ENCODE results near the gene SLC66A3.
A peak's percentile ranks its signal among the peaks of the same experiment; 100 is the strongest.

SLC66A3 gene

GRCh38 chr2:11155381-11156035 is at the start of gene SLC66A3:
TSS of gene SLC66A3 (plus strand) at chr2:11155467. CDS start at chr2:11155547, 80 bp downstream.
- DNase-seq (ENCODE audit: low read depth) = no peak

DNA sequence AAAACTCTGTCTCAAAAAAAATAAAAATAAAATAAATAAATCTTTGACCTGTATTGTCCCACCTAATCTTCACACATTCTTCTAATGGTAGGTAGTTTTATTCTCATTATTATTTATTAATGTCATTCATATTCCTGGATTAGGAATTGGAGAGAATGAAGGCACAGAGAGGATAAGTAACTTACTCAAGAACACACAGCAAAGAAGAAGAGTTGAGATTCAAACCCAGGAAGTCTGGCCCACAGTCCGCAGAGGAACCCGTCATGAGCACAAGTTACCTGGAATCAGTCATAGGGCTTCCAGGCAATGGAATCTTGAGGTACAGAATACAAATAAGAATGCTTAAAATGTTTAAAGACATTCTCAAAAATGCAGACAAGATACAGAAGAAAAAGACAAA is 46.3 kb upstream of the SLC66A3 start:
- no peak for DNase-seq (ENCODE audit: low read depth)

GRCh38 chr2:11112870-11113428 is 42.3 kb upstream of the SLC66A3 start:
- DNase-seq (ENCODE audit: low read depth) = no peak

DNA sequence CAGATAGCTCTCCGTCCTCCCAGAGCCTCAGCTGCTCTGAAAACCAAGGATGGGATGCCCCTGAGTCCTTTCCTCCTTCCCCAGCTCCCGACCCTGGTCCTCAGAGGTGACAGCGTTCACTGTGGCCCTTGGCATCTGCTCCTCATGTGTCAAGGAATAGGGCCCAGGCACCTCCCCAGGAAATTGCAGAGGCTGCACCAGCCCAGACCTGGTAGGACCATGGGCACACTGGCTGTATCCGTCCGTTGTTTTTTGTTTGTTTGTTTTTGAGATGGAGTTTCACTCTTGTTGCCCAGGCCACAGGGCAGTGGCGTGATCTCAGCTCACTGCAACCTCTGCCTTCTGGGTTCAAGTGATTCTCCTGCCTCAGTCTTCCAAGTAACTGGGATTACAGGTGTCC is 37.5 kb upstream of the SLC66A3 start:
- no peak for DNase-seq (ENCODE audit: low read depth)

GRCh38 chr2:11118761-11119160 is 36.5 kb upstream of the SLC66A3 start:
- no peak for DNase-seq (ENCODE audit: low read depth)

GRCh38 chr2:11121099-11121822 is 34.0 kb upstream of the SLC66A3 start:
- no peak for DNase-seq (ENCODE audit: low read depth)

GRCh38 chr2:11121823-11122155 is 33.5 kb upstream of the SLC66A3 start:
- no peak for DNase-seq (ENCODE audit: low read depth)

DNA sequence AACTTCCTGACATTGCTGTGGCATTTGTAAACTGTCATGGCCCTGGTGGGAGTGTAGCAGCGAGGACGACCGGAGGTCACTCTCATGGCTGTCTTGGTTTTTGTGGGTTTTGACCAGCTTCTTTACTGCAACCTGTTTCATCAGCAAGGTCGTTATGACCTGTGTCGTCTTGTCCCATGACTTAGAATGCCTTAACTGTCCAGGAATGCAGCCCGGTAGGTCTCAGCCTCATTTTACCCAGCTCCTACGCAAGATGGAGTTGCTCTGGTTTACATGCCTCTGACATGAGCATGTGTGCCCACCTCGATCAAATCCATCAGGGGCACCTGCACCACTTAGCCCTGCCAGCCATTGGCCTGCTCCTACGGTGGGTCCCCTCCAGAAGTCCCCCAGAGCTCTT is 32.9 kb upstream of the SLC66A3 start:
- DNase-seq (ENCODE audit: low read depth) = no peak

GRCh38 chr2:11123001-11123809 is 32.1 kb upstream of the SLC66A3 start:
- DNase-seq (ENCODE audit: low read depth) = no peak

GRCh38 chr2:11123856-11124759 is 31.2 kb upstream of the SLC66A3 start:
- DNase-seq (ENCODE audit: low read depth) = peak; percentile 61

- DNase-seq (ENCODE audit: low read depth) = no peak
Observed at GRCh38 chr2:11124760-11125068, 30.6 kb upstream of the SLC66A3 start.

DNA sequence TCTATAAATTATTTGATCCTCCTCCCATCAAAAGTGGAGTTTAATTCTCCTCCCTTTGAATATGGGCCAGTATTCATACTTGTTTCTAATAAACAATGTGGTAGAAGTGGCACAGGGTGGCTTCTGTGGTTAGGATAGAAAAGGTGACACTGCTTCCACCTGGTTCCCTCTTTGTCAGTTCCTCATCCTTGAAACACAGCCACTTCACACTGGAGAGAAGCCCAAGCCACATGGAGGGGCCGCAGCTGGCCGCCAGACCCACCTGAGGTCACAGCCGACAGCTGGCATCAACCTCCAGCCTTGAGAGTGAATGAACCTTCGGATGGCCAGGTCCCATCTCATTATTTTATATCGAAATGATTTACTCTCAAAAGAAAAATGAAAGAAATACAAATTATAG is 27.5 kb upstream of the SLC66A3 start:
- no peak for DNase-seq (ENCODE audit: low read depth)

DNA sequence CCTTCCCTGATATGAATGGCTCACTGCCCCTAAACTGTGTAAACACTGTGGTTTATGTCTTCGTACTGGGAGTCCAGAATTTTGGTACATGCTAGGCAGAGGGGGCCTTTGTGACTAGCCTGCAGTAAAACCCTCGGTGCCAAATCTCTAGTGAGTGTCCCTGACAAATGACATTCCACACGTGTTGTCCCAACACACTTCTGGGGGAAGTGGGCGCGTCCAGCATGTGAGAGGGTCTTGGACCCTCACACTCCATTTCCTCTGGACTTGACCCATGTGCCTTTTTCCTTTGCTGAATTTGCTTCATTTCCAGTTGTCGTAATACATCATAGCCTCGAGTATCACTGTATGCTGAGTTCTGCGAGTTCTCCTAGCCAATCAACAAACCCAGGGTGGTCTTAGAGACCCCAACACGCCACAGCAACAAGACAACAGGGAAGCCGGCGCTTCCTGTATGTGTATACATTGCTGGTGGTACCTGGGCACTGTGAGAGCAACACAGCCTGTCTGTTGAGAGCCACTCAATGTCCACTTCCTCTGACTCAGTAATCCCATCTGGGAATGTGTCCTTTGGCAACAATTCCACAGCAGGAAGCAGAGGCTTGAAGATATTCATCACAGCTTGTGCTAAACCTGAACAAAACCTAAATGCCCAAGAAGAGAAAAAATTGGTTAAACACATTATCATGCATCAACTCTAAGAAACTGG is 26.9 kb upstream of the SLC66A3 start:
- DNase-seq (ENCODE audit: low read depth) = no peak

DNA sequence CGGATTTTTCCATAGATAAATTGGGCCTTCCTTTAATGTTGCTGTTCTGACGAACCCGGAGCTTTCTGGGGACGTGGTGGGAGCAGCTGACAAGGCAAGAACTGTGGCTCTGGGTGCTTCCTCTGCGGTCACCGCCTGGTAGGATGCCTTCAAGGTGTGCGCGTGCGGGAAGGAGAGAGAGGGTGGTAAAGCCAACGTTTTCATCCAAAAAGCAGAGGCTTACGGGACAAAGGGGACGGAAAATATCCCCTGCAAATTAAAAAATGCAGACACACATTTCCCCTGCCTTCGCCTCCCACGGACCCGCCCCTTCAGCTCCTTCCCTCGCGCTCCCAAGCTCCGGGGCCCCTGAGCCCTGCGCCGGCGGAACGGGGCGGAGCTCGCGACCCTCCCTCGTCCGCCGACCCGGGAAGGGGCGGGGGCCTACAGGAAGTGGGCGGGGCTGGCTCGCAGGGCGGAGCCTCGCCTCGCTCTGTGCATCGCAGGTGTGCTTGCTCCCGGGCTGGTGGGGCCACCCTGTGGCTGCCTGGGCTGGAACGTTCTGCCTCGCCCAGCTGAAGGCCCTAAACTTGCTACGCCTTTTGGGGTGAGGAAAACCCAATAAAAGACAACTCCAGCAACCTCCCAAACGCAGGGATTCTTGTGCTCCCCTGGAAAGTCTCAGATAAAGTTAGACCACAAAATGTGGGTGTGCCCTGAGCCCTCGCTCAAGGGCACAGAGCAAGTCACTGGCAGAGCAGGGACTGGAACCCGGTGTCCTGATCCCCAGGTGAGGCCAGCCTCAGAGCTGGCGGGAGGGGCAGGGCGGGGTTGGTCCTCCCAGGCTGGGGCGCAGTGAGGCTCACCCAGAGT is 25.4 kb upstream of the SLC66A3 start:
- DNase-seq (ENCODE audit: low read depth) = peak; percentile 67

DNA sequence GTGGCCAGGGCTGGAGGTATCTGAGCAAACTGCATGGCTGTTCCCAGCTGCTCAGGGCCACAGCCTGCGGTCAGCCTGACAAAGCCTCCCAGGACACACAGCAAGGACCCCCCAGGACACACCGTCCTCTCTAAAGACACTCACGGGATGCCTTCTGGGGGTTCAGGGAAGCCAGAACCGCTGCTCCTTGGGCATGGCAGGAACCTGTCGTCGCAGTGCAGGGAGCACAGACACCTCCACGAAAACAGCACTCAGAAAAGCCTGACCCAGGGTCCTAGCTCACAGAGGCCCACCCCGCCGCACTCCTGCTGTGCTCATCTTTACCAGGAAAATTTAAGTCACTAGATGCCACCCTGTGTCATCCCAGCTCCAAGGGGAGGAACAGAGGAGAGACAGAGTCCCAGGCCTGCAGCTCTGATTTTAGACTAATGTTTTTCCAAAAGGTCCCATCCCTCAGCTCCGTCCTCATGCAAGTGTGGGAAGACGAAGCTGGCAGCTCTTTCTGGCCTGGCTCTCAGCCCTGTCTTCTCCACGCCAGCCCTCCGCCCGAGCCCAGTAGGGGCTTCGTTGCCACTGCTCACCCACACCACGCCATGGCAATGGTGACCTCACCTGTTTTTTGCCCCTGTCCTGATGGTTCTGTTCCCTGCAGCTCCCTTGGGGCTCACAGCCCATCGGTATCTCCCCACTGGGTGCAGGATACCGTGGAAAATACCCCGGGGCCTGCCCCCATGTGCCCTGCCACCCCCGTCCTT is 23.9 kb upstream of the SLC66A3 start:
- DNase-seq (ENCODE audit: low read depth) = no peak

DNA sequence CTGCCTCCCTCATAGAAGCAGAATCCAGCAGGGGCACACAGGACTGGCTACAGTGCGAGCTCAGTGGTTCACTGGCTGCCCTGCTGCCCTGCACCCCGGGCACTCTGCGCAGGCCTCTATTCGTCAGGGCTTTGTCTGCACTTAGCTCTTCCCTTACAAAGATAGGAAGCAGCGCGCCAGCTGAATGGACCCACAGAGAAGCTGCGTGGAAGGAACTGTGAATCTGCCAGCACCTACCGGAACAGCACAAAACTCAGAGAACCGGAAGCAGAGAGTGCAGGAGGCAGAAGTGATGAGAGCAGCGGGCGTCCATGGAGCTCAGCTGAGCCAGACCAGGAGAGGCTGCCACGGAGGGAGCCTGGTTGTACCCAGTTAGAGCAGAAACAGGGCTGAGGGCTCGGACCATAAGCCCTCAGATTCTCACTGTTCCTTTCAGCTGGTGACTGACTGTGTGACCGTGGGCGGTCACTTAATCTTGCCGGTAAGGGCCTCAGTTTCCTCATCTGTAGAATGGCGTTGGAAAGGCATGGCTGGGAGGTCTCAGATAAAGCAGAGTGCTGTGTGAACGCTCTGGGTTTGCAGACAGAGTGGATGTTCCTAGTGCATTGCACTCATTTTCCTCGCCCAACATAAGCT is 23.1 kb upstream of the SLC66A3 start:
- DNase-seq (ENCODE audit: low read depth) = no peak

DNA sequence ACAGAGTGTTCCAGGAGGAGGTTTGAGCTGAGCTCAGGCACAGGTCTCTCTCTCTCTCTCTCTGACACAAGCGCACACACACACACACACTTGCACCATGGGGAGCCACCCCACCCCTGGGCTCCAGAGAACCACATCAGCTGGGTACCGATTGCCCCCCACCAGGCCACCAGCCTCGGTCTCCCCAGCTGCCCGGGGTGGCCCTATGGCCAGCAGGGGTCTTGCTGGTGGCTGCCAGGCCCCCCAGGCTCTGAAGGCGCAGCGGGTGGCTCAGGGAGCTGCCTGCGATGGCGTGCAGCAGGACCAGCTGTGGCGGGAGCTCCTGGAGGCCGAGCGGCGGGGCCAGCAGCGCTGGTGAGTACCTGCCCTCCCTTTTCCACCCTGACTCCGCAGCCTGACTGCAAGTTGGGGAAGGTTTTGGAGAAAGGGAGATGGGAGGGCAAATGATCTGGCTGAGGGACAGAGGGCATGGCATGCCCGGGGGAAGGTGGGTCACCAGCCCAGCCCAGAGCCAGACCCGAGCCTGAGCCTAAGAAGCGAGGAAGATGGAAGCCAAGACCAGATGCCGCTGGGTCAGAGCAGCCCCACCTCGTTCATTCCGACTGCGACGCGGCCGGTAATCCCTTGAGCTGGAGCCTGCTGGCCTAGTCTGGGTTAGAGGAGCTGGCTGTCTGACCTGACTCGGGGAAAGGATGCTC is 21.9 kb upstream of the SLC66A3 start:
- no peak for DNase-seq (ENCODE audit: low read depth)

GRCh38 chr2:11133936-11134320 is 21.3 kb upstream of the SLC66A3 start:
- DNase-seq (ENCODE audit: low read depth) = no peak

Measured in activated T-cell treated with anti-CD3 and anti-CD28 coated beads for 24 hours (primary cell).